GM18498 (cell line): ENCODE results near the gene AKR7A2.

Experiments used
- ATAC-seq: cut with Tn5 transposase; IDR thresholded peaks from one replicate; pipeline ENCODE4 v1.9.1; 2021; ENCODE audit warnings: mild to moderate bottlenecking, moderate library complexity; ENCODE audit not compliant: unreplicated experiment

AKR7A2 gene

DNA sequence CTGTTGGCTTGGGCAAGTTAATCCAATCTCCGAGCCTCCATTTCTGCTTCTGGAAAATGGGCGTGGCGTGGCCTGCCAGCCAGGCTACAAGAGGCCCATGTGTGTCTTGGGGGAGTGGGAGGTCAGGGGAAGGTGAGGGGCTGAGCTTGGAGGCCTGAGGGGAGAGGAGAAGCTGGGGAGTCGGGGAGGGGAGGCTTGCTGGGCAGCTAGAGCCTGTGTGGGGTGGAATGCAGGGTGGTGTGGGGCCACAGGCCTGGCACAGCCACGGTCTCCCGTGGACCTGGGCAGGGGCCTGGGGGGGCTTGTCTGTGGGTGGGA lies 14.8 kb upstream of the AKR7A2 start:
- no peak for ATAC-seq

DNA sequence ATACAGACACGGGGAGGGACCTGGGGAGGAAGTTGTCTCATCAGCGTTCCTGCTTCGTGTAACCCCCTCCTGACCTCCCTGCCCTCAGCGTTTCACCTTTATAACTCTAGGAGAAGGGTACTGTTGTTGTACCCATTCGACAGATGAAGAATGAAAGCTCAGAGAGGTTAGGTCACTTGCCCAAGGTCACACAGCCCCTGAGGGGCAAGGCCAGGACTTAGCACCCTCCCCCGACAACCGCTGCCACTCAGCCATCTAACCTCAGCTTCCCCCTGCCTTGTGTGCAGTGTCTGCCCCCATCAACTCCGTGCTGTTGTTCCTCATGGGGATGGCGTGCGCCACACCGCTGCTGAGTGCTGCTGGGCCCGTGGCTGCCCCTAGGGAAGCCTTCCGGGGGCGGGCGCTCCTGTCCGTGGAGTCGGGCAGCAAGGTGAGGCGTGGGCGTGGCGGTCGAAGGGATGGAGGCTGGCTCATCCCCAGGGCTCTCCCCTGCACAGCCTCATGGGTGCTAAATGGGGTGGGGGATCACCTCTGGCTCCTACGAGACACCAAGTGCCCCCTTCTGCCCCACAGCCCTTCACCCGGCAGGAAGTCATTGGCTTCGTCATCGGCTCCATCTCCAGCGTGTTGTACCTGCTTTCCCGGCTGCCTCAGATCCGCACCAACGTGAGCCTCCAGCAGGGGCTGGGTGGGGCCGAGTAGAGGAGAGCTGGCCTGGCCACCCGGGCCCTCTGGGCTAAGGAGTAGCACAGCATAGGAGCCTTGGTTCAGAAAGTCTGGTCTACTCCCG lies 14.2 kb upstream of the AKR7A2 start:
- ATAC-seq = no peak

DNA sequence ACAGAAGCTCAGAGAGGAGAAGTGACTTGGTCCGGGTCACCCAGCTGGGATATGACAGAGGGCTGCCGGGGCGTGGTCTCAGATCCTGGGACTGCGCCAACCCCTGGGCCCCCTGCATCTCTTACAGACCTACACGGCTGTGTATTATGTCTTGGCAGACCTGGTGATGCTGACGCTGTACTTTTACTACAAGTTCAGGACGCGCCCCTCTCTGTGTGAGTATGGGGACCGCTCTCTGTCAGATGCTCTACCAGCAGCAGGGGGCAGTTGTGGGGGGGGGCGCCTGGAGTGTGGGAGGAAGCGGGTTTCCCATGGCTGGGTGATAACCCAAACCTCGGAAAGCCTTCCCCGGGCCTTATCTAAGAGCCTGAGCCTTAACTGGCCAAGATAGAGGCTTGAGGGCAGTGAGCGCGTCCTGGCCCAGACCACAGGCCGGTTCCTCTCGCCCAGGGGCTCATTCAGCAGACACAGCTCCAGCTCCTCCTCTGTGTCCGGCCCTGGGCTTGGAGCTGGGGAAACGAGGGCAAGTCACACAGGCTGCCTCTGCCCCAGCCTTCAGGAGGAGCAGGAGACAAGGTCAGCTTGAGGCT lies 13.5 kb upstream of the AKR7A2 start:
- ATAC-seq = no peak

DNA sequence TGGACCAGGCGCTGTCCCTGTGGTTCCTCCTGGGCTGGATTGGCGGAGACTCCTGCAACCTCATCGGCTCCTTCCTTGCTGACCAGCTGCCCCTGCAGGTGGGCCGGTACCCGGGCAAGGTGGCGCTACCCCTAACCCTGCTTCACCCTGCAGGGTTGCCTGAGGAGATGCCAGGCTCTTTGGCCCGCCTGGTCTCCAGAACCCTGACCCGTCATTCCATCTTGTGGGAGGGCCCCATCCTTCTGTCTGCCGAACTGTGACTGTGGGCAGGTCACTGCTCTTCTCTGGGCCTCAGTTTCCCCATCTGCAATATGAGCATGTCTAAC lies 12.7 kb upstream of the AKR7A2 start:
- ATAC-seq = no peak

DNA sequence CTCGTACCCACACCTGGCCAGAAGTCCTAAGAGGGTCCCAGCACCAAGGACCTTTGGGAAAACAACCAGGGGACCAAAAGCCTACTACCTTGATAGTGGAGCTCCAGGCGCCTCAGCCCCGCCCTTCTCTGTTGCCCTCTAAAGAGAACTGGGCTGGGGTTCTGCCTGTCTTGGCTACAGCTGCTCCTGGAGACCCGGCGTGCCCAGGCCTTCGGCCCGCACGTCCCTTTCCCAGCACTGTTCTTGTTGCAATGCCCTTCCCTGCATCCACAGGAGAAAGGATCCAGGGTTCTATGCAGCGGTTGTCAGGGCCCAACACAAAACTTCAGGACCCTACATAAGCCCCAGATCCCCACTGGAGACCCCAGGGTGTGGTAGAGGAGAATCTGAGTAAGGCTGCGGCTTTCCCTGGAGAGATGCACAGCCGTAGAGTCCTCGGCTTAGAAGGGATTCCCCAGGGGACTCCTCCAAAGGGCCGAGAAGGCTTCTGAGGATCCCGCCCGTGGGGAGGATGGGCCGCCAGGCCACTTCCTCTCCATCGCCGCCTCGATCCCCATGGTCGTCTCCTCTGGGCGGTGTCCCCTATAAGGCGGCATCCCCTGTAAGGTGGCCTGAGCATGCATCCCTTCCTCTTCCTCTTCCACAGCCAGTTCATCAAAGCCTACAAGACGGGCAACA lies 12.2 kb upstream of the AKR7A2 start:
- no peak for ATAC-seq

DNA sequence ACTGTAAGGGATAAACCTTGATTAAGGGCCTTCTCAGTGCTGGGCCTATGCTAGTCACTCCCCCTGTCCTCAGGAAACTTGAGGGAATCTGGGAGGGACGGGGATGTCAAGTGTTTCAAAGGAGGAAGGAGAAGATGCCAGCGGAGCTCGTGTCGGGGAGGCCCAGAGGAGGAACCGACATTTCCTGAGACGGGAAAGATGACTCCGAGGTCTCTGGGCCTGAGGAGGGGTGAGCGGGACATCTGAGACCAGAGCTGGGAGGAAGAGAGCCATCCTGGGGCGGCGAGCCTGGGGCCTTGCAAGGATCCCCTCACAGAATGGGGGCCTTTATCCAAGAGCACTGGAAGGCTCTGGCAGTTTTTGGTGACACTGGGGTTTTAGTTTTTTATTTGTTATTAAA lies 10.5 kb upstream of the AKR7A2 start:
- ATAC-seq = no peak

DNA sequence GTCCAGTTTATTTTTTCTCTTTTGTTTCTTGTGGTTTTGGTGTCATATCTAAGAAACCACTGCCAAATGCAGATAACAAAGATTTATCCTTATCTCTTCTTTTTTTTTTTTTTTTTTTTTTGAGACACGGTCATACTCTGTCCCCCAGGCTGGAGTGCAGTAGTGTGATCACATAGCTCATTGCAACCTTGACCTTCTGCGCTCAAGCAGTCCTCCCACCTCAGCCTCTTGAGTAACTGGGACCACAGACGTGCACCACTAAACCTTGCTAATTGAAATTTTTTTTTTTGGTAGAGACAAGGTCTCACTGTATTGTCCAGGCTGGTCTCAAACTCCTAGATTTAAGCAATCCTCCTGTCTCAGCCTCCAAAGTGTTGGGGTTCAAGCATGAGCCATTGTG lies 9.1 kb upstream of the AKR7A2 start:
- ATAC-seq = no peak

DNA sequence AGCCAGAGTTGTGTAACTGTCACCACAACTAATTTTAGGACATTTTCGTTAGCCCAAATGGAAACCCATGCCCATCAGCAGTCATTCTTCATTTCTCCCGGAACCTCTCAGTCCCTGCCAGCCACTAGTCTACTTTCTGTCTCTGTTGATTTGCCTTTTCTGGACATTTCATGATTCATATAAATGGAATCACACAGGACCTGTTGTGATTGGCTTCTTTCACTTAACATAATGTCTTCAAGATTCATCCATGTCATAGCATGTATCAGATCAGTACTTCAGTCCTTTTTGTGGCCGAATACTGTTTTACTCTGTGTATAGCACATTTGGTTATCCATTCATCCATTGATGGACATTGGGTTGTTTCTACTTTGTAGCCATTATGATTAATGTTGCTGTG lies 7.3 kb upstream of the AKR7A2 start:
- ATAC-seq = no peak

DNA sequence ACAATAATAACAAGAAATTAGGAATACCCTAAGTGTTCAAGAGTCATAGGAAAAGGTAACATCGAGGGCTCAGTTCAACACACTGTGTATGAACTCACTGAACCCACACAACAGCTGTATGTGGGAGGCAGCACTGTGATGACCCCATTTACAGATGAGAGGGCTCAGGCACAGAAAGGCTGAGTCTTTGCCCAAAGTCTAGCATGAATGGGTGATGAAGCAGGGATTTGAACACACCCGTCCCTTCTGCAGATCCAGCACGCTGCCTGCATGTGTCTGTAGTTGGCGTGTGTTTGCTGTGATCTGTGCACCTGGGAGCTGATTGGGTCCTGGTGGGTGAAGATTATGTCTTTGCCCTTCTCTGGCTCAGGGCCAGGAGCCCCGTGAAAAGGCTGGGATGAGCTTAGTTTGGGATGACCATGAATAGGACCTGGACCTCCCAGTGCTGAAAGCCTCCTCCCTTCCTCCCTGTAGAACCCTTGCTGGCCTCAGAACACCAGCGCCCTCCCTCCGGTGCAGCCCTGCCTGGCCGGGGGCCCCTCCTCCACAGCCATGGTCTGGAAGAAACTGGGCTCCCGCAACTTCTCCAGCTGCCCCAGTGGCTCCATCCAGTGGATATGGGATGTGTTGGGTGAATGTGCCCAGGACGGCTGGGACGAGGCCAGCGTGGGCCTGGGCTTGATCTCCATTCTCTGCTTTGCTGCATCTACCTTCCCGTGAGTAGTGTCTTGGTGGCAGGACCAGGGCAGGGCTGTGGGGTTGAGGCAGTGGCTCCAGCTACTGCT lies 5.4 kb upstream of the AKR7A2 start:
- ATAC-seq = no peak

DNA sequence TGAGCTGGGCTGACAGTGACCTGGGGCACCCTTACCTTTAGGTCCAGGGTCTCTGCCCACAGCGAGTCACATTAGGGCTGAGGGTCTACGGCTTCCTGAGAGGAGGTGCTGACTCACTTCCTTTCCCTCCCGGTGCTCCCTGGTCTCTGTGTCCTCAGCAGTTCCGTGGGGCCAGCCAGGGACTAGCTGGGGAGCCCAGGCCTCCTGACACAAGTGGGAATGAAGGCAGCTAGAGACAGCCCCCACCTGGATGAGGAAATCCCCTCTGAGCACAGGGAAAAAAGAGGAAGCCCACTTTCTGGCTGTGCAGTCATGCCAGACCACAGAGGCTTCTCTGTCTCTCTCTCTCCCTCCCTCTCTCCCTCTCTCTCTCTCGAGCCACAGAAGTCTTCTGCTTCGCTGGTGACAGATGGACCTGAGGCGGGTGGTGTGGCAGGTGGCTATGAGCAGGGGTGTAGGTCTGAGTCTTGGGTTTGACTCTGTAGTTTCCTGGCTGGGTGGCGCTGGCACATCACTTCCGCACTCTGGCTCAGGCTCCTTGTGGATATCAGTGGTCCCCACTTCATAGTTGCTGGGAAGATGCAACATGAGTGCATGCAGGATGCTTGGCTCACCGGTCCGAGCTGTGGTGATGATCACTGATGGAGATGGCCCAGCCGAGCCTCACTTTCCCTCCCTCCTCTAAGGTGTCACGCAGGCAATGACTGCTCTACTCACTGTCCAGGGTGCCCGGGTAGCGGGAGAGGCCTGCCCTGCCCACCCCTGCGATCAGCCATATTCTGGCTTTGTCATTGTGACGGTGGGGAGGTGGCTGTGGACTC lies 3.6 kb upstream of the AKR7A2 start:
- no peak for ATAC-seq

DNA sequence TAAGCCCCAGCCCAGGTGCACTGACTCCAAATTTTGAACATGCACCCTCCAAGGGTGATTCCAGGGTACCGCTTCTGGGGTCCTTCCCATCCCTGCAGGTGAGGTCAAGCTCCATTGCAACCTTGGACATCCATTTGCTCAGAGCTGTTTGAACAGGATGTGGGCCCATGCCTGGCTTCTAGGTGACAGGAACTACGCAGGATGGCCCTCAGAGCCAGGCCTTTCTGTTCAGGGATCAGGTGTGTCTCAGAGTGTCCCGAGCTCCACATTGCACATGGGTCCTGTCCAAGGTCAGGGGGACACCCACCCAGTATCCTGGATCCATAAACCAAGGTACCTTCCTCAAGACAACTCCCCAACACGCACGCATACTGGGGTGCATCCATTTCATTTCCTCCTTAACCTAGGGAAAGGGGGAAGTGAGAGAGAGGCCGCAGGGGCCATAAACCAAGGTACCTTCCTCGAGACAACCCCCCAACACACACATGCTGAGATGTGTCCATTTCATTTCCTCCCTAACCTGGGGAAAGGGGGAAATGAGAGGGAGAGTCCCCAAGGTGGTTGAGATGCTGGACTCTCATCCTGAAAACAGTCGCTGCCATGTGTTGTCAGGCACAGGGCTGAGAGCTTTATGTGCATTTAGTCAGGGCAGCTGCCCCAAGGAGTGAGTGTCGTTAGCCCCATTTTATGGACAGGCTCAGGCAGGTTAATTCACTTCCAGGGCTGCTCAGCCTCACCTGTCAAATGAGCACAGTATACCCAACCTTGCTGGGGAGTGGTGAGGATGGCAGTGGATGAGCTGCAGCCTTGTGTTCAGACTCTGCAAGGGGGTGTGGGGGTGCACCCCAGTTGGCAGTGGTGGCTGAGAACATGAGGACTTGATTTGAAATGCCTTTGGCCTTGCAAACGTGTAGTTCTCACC lies 2.3 kb upstream of the AKR7A2 start:
- no peak for ATAC-seq

DNA sequence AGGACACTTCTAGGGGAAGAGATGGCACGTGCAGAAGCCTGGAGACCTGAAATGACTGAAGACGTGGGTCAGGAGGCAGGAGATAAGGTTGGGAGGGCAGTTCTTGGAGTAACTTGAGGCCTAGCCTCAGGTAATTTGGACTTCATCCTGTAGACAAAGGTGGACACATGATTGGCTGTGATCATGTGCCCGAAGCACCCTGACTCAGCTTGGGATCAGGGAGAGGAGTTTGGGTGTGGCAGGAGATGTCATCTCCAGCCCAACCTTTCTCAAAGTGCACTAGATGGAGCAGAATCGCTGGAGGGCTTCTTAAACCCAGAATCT lies 1.7 kb upstream of the AKR7A2 start:
- no peak for ATAC-seq

DNA sequence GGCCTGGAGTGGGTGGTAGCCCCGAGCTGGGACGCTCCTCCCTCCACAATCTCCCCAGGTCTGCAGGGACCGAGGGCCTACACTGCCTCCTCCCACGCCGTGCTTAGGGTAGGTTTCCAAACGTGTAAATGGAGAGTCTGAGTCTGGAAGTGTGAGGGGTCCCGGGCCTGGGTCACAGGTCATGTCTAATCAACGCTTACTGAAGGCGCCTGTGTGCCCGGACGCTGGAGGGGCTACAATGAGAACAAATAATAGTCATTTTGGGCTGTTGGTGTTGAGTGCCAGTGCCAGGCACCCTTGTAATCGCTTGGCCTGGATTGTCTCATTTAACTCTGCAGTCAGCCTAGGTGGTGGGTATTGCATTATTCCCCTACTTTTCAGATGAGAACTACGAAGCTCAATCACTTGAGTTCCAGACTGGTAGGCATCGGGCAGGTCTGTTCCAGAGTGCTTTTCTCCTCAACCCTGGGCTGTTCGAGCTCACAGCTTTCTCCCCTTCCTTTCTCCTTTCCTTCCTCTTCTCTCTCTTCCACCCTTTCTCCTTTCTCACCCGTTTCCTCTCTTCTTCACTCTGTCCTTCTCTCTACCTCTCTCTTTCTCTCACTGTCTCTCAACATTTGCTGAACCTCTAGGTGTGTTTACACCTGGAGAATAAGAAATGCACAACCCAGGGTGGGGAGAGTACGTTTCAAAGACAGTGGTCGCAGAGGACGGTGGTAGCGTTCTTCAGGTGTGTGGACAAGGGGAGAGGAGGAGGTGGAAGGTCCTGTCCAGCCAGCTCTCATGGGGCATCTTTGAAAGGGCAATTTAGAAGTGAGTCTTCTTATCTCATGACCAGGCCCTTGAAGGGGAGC lies 1.1 kb upstream of the AKR7A2 start:
- ATAC-seq = peak; percentile 17

DNA sequence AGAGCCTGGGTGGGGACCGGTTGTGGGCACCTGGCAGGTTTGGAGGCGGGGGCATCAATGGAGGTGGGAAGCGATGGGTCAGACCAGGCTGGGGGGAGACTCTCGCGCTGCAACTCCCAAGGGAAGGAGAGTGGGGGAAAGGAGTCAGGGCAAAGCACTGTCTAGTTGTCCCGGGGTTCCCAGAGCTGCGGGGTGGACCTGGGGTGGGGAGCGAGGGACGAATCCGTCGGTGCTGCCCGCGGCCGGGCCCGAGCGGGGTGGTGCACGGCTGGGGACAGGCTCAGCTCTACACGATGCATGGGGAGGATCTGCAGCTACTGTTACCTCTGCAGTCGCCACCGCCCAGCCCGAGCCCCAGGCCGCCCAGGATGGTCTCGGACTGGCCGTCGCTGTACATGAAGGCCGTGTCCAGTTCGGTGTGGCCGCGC lies 427 bp downstream of the AKR7A2 start:
- ATAC-seq = peak; percentile 17

DNA sequence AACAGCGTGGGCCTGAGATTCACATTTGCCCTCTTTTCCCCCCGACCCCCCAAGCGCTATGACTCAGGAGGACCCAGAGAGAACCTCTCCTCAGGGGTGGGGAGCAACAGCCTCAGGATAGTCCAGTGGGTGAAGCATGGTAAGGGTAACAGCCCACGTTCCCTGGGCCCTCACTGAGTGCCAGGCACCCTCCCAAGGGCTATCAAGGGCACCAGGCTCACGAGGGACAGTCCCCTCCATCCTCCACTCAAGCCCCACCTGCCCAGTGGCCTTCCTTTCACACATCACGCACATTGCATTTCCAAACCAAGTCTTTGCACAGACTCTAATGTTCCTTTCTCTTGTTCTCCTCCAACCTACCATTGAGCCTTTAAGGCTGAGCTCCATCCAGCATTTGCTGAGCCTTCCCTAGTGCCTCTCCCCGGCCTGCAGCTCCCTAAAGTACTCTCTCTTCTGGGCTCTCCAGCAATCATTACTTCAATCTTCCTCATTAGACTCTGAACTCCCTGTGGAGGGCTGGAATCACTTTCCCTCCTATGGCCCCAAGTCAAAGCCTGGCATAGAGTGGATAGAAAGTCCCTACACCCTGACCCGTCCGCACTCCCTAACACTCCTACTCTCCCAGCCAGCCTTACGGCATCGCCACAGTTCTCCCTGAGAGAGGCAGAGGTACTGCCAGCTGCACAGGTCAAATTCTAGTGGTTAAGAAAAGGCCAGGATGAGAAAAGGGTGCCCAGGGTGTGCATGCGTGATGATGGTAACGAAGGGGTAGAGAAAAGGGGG lies 1.0 kb downstream of the AKR7A2 start:
- no peak for ATAC-seq

DNA sequence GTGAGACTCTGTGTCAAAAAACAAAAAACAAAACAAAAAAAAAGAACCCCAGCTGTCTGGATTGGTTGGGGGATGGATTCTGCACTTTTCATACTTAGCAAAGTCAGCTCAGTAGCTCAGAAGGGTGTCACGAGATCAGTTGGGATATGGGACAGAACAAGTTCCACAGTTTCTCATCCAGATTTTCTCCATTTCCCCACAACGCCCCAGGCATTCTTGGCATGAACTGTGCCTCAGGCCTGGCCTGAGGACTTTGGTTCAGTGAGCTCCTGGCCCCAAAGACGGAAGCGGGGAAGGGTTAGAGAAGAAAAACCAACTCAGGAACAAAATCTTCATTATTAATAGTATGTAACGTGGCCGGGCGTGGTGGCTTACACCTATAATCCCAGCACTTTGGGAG lies 1.9 kb downstream of the AKR7A2 start:
- ATAC-seq = no peak

DNA sequence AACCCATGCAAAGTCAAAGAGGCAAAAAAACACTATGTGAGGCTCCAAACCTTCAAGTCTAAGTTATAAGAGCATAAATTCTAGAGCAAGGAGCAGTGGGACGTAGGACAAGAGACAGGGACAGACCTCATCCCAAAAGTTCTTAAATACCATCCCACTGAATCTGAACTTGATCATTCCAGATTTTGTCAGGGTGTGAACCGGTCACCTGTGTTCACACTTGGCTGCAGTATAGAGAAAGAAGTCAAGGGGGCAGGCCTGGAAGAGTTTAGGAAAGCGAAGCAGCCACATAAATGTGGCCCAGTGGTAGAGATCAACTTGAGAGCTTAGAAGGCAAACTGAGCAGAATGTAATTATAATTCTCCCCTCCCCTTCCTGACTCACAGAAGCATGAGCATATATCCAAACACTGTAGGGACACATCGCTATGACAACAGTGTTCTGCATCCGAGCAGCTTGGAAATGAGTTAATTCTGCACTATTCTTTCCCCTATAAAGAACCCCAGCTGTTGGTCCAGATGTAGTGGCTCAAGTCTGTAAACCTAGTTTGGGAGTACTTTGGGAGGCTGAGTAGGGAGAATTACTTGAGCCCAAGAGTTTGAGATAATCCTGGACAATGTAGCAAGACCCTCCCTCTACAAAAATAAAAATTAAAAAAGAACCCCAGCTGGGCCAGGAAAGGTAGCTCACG lies 2.7 kb downstream of the AKR7A2 start:
- ATAC-seq = no peak

DNA sequence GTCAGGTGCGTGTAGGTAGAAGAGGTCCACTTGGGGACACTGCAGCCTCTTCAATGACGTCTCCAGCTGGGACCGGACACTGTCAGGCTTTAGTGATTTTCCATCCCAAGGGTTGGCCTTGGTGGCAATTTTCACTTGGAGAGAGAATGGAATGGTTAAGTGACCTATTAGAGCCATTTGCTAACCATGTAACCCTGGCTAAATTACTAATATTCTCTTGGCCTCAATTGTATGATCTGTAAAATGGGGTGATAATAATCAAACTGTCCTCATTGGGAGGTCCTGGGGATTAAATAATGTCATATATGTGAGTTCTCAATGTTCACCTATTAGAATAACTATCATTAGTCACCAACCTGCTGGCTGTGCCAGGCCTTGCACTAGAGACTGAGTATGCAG lies 3.4 kb downstream of the AKR7A2 start:
- ATAC-seq = no peak
